Uterus (tissue), 4 donors: ENCODE measurements around the gene TMEM131L. TPM values are rescaled to one million over a fixed set of nuclear protein-coding genes. Genes with fewer than 3 reads are reported as not detected.

Source experiments
- total RNA-seq, 4 donors: library from RNA; depleted of rRNA in 3 of 4; stranded (reverse); fragments of >200 nt in 3 of 4; gene quantifications; one replicate each; pipeline versions ENCODE4 v1.1.0 to v1.2.4, GENCODE V29; 2014 to 2023
- donor health status: DM: yes; HTN: yes; CAD: no.

The TMEM131L gene
- total RNA-seq, 4 donors from 2014 or later: 2.4 to 49.6 (median 18.0) TPM

Other genes with a start within 250 kb of the TMEM131L start
- gene MND1, start 121.7 kb upstream of the TMEM131L start, total RNA-seq: 1 to 10 TPM in 2 of 4 donors, not detected in 2; 1.0 to 6.5 TPM
- gene TLR2, start 217.9 kb downstream of the TMEM131L start, total RNA-seq: 10 to 100 TPM in 2 of 4 donors, 1 to 10 TPM in 2; 1.3 to 19.1 (median 9.9) TPM